GM18868 (cell line): ENCODE results near the gene CMIP.

Experiments used
- ATAC-seq: cut with Tn5 transposase; IDR thresholded peaks from one replicate; pipeline ENCODE4 v1.9.1; 2021; ENCODE audit warnings: mild to moderate bottlenecking, moderate library complexity; ENCODE audit not compliant: unreplicated experiment

The CMIP gene

DNA sequence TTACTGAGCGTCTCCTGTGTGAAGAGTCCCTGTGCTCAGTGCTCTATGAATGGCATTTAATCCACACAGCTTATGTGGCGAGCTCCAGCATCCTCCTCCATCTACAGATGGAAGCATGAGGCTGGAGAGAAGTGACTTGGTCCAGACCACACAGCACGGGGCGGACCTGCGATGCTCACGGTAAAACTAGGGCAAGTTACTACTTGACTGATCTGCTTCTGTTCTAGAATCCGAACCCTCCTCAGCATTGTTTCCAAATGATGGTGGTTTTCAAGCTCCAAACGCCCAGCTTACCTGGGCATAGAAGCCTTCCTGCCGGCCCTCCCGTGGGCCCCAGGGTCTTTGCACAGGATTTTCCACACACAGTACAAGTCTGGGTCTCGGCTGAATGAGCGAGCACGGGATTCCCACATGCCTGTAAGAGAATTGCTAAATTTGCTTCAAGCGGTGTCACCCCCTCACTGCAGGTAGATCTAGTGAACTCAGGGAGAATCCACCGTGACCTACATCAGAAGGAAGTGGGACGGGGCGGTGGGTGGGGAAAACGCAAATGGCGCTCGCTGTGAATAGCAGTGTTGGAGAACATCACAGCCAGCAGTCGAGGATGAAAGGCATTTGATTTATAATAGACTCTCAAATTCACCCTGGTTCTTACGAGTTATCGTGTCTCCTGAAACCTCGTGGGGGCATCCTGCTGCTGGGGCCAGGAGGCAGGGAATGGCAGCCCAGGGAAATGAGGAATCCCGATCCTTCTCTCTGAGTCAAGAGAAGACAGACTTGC lies 101.1 kb downstream of the CMIP start:
- ATAC-seq: no peak

DNA sequence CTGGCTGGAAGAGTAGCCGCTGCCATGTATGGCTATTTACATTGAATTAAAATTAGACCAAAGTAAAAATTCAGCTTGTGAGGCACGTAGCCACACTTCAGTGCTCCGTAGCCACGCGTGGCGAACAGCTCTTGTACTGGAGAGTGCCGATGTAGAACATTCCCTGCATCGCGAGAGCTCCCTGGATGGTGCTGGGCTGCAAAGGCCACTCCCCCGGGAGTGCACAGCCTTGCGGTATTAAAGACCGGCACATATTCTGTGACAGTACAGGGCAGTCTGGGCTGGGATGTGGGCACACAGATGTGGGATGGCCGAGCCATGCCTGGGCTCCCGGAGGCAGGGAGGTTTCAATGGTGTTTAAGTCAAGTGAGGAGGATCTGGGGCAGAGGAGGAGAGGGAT lies 102.2 kb downstream of the CMIP start:
- ATAC-seq: no peak

DNA sequence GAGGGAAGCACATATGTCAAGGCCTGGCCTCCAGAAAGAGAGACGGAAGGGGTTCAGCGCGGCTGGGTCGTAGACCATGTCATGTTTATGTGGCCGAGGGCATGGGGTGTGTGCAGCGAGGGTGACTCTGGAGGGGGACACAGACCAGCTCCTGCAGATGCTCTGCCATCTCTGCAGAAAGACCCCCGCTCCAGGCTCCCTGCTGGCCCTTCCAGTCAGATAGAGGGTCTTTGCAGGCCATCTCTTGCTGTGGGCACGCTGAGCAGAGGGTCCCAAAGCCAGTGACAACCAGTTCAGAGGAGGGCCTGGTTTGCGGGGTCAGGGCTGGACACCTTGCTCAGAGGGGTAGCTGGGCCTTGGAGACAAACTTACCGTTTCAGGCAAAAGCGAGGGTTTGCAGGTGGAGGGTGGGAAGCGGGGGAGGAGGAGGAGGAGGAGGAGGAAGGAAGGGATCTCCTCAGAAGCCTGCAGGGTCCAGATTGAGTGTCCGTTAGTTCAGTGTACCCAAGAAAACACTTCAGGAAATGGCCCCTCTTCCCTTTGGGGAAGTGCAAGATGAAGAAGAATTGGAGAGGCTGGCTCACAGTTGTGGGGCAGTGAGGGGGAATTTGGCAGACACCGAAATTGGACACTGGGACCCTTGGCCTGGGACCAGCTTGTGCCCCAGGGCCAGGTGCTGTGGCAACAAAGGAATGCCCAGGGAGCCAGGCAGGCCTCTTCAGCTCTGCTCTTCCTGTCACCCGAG lies 102.8 kb downstream of the CMIP start:
- no peak for ATAC-seq

DNA sequence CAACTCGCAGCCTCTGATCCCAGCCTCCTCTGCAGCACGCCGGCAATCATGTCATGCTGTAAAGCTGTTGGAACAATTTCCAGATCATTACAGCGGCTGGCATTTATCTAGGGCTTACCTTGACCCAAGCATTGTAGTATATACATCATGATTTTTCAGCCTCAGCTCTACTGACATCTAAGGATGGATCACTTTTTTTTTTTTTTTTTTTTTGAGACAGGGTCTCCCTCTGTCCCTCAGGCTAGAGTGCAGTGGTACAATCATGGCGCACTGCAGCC lies 103.3 kb downstream of the CMIP start:
- ATAC-seq: no peak

DNA sequence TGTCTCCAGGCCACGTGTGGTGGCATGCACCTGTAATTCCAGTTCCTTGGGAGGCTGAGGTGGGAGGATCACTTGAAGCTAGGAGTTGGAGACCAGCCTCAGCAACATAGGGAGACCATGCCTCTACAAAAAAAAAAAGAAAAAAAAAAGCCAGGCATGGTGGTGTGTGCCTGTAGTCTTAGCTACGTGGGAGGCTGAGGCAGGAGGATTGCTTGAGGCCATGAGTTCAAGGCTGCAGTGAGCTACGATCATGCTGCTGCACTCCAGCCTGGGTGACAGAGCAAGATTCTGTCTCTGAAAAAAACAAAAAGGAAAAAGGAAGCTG lies 103.9 kb downstream of the CMIP start:
- no peak for ATAC-seq

DNA sequence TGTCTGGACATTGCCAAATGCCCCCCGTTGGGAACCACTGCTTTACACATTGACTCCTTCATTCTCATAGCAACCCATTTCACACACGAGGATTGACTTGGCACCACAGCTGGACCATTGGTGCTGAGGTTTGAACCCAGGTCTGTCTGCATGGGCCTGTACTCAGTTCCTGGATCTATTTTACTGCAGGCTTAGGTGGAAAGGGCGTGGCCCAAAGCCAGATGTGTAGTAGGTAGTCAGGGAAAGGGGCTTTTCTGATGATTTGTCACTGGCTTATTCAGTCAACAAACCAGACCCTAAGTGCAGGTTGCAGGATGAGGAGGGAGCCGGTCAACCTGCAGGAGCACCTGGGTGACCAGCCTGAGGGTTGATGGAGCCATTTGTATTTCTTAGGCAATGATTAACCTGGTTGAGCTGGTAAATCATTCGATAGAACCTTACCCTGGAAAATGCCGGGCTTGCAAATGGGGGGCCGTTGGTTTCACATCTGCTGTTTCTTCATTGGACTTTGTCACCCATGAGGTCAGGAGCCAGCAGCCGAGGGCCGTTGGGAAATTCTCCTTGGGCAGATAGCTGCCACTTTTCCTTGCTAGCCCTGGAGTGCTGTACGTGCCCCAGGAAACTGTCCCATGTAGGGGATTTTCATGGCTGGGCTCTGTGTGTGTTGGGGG lies 104.4 kb downstream of the CMIP start:
- ATAC-seq: no peak

DNA sequence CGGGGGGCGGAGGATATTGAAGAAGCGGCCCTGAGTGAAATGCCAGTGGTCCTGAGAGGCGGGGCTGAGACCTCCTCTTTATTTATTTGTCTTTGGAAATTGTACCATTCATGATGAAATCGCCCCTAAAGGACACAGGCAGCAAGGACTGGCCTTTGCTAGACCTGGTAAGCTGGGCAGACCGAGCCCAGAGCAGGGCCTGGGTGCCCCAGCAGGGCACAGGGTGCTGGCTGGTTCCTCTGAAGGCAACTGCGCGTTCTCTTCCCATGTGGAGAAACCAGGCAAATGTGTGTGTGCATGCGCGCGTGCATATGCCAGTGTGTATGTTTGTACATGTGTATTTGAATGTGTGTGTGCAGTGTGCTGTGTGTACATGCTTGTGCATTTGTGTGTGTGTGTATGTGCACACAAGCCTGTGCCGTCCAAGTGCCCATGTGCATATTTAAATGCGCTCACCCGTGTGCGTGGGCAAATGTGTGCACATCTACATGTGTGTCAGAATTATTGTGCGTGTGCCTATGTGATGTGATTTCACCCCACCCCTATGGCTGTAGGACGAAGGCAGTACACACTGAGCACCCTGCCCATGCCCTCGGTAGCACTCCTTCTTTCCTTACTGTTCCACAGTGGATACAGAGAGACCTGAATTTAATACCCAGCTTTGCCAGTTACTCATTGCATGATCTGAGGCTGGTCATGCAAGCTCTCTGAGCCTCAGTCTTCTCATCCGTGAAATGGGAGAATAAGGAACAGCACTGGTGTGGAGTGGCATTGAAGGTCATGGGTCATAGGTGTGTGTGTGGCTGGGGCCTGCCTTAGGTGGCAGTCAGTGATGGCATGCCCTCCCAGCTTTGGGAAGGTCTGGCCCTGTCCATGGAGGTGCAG lies 105.2 kb downstream of the CMIP start:
- ATAC-seq: no peak

DNA sequence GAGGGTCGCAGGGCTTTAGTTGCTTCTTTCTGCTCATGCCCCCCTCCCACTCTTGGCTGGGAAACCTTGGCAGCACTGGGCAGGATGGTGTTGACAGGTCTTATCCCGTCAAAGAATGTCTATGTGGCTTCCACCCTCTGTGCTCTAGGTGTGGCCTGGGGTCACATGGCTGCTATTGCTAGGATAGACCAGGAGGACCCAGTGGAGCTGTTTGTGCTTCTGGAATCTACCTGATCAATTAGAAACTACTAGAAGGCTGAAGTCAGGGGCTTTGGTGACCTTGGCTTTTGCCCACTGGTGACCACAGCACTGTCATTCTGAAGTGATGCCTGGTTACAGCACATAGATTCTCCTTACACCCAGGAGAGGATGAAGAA lies 105.8 kb downstream of the CMIP start:
- ATAC-seq: no peak

DNA sequence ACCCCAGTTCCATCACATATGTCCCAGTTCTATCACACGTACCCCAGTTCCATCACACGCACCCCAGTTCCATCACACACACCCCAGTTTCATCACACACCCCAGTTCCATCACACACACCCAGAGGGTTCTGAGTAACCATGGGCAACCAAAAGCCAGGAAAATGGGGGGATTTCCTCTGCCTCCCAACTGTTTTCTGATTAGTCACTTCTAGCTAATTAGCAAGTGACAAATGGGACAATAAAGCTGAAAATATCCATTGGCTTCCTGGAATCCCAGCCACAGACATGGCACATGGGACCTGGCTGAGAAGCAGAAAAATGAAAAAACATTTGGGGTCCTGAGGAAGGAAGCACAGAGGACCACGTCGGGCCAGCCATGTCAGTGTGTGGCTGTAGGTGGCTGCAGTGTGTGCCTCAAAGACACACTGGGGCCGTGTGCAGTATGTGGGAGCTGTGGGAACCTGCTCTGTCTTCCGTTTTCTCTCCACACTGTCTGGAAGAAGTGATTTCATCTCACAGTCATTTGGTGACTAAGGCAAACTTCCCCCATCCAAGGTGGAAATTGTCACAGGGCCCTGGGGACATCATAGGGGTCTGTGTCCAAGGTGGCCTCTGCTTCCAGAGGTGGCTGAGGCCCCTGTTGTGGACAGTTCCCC lies 106.7 kb downstream of the CMIP start:
- no peak for ATAC-seq

DNA sequence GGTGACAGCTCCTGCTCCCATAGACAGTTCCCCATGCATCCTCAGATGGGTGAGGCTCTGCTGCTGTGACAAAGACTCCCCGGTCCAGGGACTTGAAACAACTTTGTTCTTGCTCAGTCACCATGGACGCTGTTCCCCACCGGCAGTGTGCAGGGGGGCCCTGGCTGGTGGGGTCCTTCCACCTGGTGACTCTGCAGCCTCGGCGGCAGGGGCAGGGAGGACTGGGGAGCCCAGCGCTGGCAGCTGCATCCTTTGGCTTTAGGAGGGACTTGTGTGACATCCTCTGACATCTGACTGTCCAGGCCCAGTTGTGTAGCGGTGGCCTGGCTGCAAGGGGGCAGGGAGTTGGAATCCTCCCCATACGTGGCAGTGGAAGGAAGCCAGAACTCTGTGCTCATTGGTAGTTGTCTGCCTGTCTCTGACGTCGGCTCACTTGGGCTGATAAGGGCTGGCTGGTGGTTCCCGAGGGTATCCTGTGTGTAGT lies 107.3 kb downstream of the CMIP start:
- no peak for ATAC-seq

DNA sequence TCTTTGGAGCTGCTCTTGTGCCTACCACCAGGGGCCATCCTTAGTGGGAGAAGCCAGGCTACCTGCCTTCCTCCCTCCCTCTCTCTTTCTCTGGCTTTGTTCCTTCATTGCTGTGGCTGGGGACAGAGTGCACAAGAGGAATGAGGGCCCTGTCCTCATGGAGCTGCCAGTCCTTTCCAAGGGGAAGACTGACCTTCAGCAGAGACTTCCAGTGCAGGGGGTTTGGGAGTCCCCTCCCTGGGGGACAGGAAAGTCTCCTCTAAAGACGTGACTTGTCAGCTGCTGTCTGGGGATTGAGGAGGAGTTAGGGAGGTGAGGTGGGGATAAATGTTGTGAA lies 108.1 kb downstream of the CMIP start:
- ATAC-seq: no peak

DNA sequence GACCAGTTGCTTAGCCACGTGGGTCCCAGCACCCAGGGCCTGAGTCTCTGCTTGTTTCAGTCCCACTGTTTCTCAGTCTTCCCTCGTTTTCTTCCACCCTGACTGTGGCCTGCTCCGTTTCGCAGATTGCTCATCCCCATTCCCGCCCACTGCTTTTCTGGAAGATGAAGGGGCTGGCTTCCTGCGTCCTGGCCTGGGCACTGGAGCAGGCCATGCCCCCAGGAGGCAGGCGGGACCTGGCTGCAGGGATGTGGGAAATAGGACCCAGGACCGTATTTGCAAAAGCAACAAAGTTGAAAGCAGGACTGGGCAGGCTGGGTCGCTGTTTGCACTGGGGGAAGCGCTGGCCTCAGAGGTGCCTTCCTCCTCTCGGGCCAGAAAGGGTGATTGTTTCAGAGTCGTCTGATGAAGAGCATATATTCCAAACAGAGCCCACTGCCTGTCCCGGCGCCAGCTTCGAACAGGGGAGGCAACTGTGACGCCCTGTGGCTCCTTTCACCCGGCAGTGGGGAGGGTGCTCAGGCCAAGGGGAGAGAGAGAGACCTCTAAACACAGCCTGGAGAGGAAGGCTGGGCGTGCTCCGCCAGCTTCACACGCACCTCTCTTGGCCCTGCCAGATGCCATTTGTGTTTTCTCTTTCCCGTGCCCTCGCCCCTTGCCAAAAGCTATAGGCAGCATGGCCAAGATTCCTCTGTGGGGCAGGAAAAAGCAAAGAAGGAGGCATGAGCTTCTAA lies 108.6 kb downstream of the CMIP start:
- no peak for ATAC-seq

DNA sequence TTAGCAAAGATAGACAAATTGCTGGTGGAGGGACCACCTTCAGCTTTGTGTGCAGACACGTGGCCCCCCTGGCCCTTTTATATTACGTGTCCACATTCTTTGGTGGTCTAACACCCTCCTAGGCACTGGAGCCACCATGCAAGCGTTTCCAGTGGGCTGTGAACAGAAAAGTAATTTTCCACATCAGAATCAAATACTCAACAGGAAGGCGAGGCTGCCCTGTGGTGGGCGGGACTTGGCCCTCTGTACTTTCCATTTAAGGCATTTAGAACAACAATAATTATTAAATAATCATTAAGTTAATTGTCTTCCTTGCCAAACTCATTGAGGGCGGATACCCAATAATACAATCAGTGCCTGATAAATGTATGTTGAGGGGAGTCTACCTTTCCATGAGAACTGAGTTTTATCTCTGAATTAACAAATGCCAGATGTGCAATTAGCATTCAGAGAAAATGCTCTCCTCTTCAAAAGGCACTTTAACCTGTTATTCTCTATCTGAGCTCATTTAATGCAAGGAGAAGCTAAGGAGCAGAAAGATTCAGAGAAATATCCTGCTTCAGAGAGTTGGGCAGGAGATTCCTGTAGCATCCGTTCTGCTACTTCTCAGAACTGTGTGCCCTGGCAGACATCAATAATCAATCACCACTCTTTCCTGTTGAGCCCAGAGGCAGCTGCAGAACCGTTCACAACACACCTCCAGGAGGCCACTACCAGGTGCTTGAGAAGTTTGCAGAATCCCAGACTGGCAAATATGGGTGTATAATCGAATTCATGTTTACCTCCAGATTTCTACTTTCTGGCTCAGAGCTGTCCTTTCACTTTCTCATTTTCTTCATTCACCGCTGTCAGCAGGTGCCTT lies 109.4 kb downstream of the CMIP start:
- ATAC-seq: no peak

DNA sequence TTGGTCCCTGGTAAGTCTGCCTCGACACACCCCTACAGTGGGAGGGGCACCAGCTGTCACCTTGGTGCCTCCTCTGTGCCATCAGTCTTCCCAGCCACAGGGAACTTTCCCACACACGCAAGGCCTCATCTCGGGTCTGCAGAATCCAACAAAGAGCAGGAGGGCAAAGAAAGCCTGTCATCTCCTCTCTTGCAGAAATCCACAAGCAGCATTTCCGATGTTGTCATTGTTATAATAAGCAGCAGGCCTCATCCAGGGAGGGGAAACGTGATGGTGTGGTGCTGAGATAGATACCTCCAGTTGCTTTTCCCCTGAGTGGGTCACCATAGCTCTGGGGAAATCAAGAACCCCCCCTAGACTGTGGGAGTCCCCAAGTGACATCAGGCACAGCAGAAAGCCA lies 110.4 kb downstream of the CMIP start:
- ATAC-seq: no peak

DNA sequence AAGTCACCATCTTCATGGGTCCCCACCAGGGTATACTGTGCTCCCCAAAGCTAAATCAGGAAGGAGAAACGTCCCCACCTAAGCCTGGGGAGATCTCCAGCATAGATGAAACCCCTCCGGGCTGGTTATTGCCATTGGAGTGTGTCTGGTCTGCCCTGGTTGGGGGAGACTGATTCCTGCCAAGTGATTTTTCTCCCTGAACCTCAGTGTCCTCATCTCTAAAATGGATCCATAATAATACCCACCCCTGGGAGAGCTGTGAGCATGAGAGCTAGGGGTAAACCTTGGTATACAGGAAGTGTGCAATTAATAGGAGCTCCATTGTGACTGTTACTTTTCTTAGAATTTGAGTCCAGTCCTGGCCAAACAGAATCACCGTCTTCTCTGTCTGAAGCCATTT lies 111.1 kb downstream of the CMIP start:
- ATAC-seq: no peak

DNA sequence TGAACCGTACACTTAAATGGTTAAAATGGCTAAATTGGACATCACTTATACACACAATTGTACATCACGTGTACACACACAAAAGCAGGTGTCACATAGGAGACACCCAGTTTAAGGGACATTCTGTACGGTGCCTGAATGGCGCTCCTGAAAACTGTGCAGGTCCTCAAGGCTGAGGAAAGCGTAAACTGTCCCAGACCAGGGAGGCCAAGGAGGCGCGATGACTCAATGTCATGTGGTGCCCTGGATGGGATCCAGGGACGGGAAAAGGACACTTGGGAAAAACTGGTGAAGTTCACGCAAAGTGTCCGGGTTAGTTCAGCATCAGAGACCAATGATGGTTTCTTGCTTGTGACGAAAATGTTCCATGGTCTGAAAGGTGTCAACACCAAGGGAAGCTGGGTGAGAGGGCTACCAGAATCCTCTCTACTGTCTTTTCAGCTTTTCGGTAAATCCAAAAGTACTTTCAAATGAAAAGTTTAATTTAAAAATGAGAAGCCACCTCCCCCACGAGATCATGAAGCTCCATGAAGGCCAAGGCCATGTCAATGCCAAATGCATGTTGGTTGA lies 112.2 kb downstream of the CMIP start:
- no peak for ATAC-seq

DNA sequence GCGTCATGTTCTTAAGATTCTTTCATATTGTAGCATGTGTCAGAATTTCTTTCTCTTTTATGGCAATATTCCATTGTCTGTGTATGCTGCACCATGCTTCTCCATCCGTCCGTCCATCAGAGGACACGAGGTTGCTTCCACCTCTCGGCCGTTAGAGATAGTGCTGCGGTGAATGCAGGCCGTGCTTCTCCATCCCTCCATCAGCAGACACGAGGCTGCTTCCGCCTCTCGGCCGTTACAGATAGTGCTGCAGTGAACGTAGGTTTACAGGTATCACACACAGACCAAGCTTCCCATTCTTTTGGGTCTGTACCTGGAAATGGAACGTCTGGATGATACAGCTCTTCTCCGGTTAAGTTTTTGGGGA lies 113.5 kb downstream of the CMIP start:
- no peak for ATAC-seq

DNA sequence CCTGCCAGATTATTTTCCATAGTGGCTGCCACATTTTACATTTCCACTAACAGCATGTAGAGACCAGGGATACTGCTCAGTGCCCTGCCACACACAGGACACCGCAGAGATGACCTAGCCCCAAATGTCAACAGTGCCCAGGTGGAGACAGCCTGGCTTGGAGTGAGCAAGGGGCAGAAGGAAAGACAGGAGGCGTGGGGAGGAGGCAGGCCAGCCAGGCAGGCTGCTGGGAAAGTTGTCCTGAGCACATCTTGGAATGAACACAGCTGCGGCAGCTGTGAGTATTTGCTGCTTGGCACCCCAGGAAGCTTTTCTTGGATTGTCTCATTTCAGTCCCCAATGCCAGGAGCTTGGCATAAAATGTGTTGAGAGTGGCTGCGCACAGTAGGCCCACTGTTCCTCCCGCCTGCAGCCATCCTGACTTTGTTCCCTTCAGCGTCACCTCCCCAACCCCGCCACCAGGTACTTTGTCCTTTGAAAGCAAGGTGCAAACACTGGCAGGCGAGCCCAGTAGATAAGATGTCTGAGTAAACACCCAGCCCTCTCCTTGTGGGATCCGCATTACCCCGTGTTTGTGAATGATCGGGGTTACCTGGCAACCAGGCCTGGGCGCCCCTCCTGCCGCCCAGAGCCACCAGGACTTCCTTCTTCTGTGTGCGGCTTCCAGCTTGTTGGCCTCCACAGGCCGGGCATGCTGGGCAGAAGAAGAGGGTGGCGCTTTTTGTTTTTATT lies 114.0 kb downstream of the CMIP start:
- no peak for ATAC-seq
